Activated CD4-positive, CD25-positive, alpha-beta regulatory T cell (primary cell): Measurements from ENCODE around the gene SHKBP1.
"Not testable (repeated sequence)": the region's sequence is repeated elsewhere in the genome, so short reads cannot be mapped to it uniquely, and the experiment has no call there.

Experiments used
- DNase-seq, 4 experiments: peaks; one replicate each; lab custom pipeline; 2025; lab: John Stamatoyannopoulos, UW

Gene SHKBP1

DNA sequence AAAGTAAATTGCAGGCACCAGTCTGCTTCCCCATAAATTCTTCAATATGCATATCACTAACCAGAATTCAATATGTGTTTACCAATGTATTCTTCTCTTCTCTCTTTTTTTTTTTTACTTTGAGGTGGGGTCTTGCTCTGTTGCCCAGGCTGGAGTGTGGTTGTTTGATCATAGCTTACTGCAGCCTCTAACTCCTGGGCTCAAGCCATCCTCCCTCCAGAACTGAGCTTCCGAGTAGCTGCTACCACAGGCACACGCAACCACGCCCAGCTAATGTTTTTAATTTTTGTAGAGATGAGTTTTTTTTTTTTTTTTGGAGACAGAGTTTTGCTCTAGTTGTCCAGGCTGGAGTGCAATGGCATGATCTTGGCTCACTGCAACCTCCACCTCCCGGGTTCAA is 41.3 kb downstream of the SHKBP1 start:
- no peak for DNase-seq

DNA sequence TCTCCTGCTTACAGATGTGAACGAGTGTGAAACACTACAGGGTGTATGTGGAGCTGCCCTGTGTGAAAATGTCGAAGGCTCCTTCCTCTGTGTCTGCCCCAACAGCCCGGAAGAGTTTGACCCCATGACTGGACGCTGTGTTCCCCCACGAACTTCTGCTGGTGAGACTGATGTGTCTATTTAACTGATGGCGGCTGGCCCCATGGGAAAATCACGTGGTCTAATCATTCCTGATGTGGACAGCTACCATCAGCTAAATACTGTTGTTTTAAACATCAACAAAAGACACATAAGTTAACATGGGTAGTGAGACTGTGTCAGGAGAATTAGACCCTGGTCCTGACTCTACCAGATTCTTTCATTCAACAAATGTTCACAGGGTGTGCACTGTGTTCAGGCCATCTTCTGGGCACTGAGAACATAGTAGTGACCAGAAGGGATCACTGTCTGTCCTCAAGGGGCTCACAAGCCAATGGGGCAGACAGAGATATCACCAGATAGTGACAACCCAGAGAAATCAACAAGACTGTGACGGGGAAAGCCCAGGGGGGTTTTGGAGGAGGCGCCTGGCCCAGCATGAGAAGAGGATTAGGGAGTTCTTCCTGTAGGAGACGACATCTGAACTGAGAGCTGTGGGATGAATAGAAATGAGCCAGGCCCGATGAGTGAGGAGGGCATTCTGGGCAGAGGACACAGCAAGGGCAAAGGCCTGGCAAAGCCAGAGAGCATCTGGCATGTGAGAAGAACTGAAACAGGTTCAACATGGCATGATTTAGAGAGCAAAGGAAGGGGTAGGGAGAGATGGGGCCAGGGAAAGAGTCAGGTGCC is 42.9 kb downstream of the SHKBP1 start:
- no peak for DNase-seq

DNA sequence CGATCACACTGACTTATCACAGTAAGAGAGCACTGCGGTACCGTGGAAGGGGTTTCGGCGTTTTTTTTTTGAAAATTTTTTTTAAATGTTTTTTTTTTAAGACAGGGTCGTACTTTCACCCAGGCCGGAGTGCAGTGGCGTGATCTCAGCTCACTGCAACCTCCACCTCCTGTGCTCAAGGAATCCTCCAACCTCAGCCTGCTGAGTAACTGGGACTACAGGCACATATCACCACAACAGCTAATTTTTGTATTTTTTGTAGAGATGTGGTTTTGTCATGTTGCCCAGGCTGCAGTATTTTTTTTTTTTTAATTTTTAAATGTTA is 43.5 kb downstream of the SHKBP1 start:
- no peak for DNase-seq

DNA sequence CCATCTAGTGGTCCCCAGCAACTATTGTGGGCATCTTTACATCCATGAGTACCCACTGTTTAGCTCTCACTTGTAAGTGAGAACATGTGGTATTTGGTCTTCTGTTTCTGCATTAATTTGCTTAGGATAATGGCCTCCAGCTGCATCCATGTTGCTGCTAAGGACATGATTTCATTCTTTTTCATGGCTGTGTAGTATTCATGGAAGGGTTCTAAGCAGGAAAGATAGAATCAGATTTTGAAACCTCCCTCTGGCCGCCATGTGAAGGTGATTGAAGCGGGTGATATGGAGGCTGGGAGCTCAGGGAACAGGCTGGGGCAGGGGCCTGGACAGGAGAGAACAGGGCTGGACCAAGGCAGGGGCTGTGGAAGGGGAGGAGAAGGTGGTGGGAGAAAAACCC is 44.6 kb downstream of the SHKBP1 start:
- no peak for DNase-seq

DNA sequence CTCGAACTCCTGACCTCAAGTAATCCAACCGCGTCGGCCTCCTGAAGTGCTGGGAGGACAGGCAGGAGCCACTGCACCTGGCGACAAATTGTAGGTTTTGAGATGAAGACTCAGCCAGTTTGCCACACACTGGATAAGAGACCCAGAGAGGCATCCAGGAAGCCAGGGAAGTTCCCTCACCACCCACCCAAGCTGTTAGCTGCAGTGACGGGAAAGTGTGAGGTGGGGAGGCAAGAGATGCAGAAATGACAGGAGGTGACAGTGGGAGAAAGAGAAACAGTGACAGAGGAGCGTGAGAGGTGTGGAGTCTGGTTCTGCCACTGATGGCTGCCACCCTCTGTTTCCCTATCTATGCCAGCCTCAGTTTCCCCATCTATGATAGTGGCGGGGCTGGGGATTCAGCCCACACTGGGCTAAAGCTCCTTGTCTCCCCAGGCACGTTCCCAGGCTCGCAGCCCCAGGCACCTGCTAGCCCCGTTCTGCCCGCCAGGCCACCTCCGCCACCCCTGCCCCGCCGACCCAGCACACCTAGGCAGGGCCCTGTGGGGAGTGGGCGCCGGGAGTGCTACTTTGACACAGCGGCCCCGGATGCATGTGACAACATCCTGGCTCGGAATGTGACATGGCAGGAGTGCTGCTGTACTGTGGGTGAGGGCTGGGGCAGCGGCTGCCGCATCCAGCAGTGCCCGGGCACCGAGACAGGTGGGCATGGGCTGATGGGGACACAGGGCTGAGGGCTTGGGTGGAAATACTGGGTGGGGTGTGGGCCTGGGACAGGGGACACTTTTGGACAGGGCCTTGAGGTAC is 45.5 kb downstream of the SHKBP1 start:
- DNase-seq: no peak

DNA sequence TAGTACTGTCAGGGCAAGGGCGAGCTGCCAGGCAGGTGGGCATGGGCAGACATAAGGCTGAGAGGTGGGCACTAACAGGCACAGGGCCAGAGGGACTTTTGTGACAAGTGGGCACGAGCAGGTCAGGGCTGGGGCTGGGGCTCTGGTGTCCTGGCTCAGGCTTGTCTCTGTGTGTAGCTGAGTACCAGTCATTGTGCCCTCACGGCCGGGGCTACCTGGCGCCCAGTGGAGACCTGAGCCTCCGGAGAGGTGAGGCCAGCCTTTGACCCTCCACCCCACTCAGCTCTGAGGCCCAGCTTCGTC is 46.1 kb downstream of the SHKBP1 start:
- DNase-seq: no peak

DNA sequence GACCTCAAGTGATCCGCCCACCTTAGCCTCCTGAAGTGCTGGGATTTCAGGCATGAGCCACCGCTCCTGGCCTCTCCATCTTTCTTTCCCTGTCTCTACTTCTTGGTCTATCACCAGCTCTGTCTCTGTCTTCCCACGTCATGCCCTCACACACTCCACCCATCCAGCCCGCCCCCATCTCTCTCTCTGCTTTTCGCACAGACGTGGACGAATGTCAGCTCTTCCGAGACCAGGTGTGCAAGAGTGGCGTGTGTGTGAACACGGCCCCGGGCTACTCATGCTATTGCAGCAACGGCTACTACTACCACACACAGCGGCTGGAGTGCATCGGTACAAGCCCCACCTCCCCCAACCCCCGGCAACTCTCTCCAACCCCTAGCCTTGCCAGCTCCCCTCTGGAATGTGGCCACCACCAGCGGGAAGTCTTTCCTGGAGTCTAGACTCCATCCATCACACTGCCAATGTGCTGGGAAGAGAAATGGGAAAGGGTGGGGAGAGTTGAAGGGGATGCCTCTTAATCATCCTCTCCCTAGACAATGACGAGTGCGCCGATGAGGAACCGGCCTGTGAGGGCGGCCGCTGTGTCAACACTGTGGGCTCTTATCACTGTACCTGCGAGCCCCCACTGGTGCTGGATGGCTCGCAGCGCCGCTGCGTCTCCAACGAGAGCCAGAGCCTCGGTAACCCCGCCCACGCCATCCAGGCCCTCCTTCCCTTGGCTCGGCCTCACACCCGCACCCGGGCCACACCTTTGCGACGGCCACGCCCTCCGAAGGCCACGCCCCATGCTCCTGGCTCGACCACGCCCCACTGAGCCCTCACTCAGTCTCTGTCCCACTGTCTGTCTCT is 47.0 kb downstream of the SHKBP1 start:
- no peak for DNase-seq

DNA sequence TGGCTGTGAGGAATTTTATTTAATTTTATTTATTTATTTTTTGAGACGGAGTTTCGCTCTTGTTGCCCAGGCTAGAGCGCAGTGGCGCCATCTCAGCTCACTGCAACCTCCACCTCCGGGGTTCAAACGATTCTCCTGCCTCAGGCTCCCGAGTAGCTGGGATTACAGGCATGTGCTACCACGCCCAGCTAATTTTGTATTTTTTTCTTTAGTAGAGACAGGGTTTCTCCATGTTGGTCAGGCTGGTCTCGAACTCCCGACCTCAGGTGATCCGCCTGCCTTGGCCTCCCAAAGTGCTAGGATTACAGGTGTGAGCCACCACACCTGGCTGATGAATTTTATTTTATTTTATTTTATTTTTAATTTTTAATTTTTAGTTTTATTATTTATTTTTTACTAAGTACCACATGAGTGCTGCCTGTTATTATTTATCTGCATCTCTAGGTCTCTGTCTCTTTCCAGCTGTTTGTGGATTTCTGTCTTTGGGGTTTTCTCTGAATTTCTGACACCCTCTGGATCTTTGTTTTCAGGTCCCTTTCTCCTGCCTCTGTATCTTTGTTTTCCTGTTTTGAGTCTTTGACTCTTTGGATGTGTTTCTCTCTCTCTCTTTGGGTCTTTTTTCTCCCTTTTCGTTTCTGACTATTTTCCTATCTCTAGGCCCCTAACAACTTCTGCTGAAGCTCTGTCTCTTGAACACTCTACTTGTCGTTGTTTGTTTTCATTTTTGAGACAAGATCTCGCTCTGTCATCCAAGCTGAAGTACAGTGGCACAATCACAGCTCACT is 47.9 kb downstream of the SHKBP1 start:
- DNase-seq: not testable (repeated sequence)

DNA sequence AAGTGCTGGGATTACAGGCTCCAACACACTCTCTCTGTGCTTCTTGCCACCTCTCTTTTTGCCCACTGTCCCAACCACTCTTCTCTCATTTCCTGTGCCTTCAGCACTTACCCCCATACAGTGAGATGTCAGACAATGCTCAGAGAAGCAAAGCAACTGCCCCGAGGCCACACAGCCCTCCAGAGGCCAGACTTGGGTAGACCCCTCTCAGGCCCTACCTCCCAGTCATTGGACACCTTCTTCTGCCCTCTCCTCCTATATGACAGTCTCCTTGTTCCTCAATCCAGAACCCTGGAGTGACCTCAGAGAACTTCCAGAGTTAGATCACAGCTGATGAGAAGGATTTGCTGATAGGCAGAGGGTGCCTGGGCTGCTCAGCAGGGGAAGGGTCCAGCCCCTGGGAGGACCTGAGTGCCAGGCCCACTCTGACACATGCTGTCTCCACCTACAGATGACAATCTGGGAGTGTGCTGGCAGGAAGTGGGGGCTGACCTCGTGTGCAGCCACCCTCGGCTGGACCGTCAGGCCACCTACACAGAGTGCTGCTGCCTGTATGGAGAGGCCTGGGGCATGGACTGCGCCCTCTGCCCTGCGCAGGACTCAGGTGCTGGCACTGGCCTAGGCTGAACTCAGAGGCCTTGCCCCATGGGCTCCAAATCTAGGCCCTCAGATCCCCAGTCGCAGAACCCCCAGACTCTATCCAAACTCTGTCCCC is 48.9 kb downstream of the SHKBP1 start:
- no peak for DNase-seq

DNA sequence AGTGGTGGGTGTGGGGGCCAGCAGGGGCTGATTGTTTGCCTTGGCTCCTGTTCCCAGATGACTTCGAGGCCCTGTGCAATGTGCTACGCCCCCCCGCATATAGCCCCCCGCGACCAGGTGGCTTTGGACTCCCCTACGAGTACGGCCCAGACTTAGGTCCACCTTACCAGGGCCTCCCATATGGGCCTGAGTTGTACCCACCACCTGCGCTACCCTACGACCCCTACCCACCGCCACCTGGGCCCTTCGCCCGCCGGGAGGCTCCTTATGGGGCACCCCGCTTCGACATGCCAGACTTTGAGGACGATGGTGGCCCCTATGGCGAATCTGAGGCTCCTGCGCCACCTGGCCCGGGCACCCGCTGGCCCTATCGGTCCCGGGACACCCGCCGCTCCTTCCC is 50.2 kb downstream of the SHKBP1 start:
- no peak for DNase-seq

DNA sequence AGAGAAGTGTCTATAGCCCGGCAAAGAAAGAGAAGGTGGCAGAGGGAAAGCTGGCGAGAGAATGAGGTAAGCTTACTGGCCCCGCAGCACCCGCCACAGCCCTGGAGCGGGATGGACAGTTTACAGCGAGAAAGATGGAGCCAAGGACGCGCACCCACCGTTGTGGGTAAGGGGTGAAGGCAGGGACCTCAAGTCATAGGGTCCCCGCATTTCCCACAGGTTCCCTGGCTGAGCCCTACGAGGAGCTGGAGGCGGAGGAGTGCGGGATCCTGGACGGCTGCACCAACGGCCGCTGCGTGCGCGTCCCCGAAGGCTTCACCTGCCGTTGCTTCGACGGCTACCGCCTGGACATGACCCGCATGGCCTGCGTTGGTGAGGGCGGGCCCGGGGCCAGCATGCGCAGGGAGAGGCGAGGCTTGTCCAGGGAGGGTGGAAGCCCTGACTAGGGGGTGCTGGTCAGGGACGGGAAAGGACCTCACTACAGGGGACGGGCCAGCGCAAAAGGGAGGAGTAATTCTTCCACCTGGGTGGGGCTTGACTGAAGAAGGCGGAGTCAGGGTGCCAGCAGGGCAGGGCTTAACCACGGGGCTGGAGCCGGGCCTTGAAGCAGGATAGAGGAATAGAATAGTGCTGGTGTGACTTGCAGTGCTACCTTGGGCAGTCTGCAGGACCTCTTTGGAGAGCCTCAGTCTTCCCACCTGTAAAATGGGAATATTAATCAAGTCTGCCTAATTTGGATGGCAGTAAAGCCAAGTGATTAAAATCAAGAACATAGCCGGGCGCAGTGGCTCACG is 51.0 kb downstream of the SHKBP1 start:
- no peak for DNase-seq

DNA sequence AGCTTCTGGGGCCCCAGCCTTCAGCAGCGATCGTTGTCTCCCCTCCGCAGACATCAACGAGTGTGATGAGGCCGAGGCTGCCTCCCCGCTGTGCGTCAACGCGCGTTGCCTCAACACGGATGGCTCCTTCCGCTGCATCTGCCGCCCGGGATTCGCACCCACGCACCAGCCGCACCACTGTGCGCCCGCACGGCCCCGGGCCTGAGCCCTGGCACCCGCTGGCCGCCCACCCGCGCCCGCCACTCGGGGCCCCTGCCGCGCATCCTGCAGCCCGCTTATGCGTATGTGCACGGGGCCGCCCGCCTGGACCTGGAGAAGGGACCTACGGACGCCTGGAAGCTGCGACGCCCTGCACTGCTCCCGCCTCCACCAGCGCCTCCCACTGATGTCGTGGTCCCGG is 52.7 kb downstream of the SHKBP1 start:
- no peak for DNase-seq

DNA sequence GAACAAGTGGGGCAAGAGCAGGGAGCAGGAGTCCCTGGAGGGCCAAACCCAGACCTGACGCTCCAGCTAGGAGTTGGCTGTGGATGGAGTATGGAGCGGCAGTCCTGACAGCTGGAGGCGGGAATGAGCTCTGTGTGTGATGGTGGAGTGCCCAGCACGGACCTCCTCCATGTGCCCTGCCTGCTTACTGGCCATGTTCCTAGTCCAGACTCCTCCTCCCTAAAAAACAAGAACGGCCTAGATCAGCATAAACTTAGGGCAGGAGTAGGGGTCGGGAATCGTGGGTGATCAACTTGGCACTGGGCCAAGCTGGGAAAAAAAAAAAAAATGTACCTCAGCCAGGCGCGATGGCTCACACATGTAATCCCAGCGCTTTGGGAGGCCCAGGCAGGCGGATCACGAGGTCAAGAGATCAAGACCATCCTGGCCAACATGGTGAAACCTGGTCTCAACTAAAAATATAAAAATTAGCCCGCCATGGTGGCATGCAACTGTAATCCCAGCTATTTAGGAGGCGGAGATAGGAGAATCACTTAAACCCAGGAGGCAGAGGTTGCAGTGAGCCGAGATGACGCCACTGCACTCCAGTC is 54.0 kb downstream of the SHKBP1 start:
- DNase-seq: no peak

DNA sequence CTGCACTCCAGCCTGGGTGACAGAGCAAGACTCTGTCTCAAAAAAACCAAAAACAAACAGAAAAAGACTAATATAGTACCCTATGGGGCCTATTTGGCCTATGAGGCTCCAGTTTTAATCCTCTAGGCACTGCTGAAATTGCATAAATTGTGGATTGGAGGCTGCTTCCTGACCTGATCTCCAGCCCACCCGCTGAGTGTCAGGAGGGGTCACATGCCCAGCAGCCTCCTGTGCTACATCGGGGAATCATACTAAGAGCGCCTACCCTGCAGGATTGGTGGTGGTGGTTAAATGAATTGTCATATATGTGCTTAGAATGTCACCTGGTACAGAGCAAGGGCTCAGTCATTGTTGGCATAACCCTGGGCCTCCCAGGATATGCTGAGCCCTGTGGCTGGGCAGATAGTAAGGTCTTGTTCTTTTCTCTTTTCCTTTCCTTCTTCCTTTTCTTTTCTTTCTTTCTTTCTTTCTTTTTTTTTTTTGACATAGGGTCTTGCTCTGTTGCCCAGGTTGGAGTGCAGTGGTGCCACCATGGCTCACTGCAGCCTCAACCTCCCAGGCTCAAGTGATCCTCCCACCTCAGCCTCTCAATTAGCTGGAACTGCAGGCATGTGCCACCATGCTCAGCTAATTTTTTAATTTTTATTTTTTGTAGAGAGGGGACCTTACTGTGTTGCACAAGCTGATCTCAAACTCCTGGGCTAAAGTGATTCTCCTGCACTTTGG is 55.8 kb downstream of the SHKBP1 start:
- no peak for DNase-seq

DNA sequence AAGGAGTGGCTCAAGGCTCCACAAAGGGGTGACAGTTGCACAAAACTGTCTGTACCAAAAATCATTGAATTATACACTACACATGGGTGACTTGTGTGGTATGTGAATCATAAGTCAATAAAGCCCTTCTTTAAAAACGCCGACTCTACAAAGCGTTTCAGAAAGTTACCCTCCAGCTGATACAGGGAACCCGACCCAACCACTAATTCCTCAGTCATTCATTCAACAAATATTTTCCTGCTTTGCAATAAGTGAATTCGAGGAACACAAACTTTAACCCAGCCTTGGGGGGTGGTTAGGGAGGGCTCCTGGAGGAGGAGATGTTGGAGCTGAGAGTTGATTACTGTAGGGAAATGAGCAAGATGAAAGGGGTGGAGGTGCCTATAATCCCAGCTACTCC is 56.5 kb downstream of the SHKBP1 start:
- no peak for DNase-seq

DNA sequence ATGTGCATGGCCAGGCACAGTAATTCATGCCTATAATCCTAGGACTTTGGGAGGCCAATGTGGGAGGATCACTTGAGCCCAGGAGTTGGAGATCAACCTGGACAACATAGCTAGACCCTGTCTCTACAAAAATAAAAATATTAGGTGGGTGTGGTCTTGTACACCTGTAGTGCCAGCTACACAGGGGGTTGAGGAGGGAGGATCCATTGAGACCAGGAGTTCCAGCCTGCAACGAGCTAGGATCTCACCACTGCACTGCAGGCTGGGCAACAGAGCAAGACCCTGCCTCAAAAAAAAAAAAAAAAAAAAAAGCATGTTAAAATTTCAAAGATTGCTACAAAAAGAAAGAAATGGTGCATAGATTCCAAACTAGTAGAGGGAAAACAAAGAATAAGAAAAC is 61.7 kb downstream of the SHKBP1 start:
- no peak for DNase-seq

DNA sequence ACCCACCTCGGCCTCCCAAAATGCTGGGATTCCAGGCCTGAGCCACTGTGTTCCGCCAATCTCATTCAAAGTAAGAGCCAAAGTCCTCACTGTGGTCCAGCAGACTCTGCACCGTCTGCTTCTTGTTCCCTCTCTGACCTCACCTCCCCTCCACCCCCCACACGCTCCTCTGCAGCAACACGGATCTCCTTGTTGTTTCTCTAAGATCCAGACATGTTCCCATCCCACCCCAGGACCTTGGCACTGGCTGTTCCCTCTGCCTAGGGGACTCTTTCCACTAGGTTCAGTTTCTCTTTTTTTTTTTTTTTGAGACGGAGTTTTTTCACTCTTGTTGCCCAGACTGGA is 62.9 kb downstream of the SHKBP1 start:
- no peak for DNase-seq

DNA sequence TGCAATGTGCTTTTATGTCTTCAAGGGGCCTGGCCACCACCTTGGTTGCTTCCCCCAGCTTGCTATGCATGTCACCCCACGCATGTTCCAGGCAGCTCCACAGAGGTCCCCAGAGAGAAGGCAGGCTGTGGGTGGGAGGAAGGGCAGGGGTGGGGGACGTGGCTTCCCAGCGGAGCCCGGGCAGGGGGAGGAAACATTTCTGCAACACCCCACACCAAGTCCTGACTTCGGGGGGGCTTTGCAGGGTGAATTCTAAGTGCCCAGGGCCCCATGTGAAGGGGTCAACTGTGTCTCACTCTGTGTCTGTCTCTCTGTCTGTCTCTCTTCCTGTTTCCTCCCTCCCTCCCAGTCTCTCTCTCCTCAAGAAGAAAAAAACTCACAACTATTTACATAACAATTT is 64.1 kb downstream of the SHKBP1 start:
- DNase-seq: no peak
